ENCODE measurements around the gene KLHL40.

The KLHL40 gene

DNA sequence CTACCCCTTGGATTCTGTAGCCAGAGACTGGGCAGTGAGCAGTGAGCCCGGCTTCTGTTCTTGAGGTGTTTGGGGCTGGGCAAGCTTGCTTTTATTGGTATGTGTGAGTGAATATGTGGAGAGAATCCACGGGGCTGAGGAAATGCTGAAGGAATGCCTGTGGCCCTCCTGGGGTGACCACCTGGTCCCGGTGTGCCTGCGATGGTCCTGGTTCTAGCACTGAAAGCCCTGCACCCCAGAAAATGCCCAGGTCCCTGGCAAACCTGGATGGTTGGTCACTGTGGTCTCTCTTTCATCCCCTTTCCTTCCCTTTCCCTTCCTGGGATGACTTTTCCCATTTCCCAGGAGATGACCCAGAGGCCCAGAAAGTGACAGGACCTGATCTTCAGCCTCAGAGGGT lies 27.7 kb upstream of the KLHL40 start:
- no peak for DNase-seq (ENCODE audit: low read depth in 4 of 4, low spot score in 1 of 4)

GRCh38 chr3:42658091-42658770 lies 27.1 kb upstream of the KLHL40 start:
- no peak for DNase-seq (ENCODE audit: low read depth in 4 of 4, low spot score in 1 of 4)

DNA sequence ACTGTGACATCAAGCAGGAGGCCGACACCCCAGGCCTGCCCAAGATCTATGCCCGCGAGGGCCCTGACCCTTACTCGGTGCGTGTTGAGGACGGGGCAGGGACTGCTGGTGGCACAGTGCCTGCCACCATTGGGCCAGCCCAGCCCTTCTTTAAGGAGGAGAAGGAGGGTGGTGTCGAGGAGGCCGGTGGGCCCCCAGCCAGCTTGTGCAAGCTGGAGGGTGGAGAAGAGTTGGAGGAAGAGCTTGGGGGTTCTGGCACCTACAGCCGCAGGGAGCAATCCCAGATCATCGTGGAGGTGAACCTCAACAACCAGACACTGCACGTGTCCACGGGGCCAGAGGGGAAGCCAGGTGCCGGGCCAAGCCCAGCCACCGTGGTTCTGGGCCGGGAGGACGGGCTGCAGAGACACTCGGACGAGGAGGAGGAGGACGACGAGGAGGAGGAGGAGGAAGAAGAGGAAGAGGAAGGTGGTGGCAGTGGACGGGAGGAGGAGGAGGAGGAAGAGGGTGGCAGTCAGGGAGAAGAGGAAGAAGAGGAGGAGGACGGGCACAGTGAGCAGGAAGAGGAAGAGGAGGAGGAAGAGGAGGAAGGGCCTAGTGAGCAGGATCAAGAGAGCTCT lies 26.5 kb upstream of the KLHL40 start:
- no peak for DNase-seq (ENCODE audit: low read depth in 4 of 4, low spot score in 1 of 4)

- DNase-seq (ENCODE audit: low read depth in 4 of 4, low spot score in 1 of 4): no peak
Measured at GRCh38 chr3:42659451-42660130, 25.7 kb upstream of the KLHL40 start.

DNA sequence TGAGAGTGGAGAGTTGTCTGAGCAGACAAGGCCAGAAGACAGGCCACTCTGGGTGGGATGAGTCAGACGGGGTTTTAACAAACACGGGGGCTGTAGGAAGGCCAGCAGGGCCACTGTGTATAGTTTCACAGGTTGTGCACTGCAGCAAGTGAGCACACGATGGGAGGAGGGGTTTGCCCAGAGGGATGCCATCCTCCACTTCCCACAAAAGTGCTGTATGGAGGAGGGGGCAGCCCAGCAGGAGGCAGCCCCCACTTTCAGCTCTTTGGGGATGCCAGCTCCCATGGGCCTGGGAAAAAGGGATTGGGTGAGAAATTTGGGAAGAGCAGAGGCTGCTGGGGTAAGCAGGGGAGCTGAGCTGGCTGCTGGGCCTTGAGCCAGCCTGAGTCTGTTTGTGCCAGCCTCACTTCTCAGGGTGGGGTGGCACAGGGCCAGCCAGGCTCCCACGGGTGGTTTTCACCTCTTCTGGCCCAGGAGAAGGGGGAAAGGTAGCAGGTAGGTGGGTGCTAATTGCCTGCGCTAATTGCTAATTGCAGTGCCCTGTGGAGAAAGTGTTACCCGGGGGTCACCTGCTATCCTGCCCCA lies 25.1 kb upstream of the KLHL40 start:
- DNase-seq (ENCODE audit: low read depth in 4 of 4, low spot score in 1 of 4): no peak

DNA sequence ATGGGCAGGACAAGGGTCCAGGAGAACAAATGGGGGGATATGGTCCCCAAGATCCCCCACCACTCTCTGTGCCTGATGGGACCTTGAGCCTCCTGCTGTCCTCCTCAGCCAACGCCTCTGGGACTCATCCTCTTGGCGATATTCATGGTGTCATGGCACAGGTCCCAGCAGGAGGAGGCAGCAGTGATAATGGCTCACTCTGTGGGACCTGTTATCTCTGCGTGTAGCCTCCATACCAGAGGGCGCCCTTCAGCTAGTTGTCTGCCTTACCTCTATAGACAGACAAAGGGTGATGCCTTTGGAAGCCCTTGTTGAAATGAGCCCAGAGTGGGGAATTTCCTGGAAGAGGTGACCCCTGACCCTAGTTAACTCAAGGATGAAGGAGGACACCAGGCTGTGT lies 24.4 kb upstream of the KLHL40 start:
- DNase-seq (ENCODE audit: low read depth in 4 of 4, low spot score in 1 of 4): no peak

GRCh38 chr3:42661593-42662022 lies 23.7 kb upstream of the KLHL40 start:
- DNase-seq (ENCODE audit: low read depth in 4 of 4, low spot score in 1 of 4): no peak

- no peak for DNase-seq (ENCODE audit: low read depth in 4 of 4, low spot score in 1 of 4)
Measured at GRCh38 chr3:42662037-42662812, 23.1 kb upstream of the KLHL40 start.

DNA sequence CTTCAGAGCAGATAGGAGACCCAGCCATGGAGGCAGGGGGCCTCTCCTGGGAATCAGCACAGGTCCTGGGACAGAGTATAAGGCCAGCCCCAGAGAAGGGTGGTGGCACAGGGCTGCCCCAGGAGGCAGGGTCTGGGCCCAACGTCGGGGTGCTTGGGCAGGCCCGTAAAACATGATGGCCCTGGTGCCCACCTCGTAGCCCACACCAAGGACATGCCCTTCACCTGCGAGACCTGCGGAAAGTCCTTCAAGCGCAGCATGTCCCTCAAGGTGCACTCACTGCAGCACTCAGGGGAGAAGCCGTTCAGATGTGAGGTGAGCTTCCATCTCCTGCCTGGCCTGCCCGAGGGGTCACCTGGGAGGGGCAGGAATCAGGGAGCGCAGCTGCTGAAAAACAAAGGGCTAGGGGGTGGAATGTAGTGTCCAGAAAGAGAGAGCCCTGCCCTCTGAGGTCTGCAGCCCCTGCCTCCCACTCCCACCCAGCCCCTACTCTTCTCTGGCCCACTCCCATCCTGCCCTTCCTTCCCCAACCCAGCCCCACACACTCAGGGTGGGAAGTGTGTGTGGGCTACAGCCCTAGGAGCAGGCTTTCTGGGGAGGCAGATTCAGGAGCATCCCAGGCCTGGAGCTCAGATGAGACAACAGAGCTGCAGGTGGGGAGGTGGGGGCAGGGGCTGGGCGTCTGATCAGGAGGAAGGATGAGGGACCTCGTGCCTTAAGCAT lies 22.4 kb upstream of the KLHL40 start:
- no peak for DNase-seq (ENCODE audit: low read depth in 4 of 4, low spot score in 1 of 4)

GRCh38 chr3:42663581-42664437 lies 21.5 kb upstream of the KLHL40 start:
- no peak for DNase-seq (ENCODE audit: low read depth in 4 of 4, low spot score in 1 of 4)

- no peak for DNase-seq (ENCODE audit: low read depth in 4 of 4, low spot score in 1 of 4)
Measured at GRCh38 chr3:42664438-42664803, 20.9 kb upstream of the KLHL40 start.

GRCh38 chr3:42665050-42665878 lies 20.1 kb upstream of the KLHL40 start:
- no peak for DNase-seq (ENCODE audit: low read depth in 4 of 4, low spot score in 1 of 4)

GRCh38 chr3:42666022-42666421 lies 19.3 kb upstream of the KLHL40 start:
- DNase-seq (ENCODE audit: low read depth in 4 of 4, low spot score in 1 of 4): no peak

DNA sequence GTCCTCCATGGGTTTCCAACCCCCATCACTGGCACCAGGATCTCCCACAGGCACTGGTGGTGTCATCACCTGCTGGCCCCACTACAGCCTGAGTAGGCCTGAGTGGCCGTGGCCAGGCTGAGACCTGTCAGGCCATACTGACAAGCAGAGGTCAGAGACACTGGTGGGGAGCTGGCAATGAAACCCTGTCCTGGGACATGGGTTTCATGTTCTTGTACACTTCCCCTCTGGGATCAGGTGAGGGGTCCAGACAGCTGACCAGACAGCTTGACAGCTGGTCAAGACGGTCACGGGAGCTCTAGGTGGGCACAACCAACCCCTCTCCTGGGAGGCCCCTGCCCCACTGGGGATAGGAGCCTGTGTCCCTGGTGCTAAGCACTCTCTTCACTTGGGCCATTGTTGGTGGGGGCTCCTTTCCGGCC lies 18.7 kb upstream of the KLHL40 start:
- no peak for DNase-seq (ENCODE audit: low read depth in 4 of 4, low spot score in 1 of 4)

- no peak for DNase-seq (ENCODE audit: low read depth in 4 of 4, low spot score in 1 of 4)
Measured at GRCh38 chr3:42667096-42667522, 18.2 kb upstream of the KLHL40 start.

GRCh38 chr3:42667523-42668412 lies 17.6 kb upstream of the KLHL40 start:
- no peak for DNase-seq (ENCODE audit: low read depth in 4 of 4, low spot score in 1 of 4)

DNA sequence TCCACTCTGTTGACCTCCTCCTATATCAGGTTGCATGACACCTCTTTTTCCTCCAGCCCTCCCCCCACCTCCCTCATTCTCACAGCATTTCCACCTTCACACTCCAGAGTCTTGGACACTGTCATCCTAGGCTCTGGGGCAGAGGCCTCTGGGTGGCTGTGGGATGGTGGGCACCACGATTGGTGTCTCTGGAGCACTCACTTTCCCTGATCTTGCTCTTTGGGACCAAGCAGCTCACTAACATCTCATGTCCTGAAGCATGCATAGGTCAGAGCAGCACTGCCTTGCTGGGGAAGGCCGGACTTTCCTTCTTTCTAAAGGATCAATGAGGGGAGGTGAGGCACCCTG lies 16.9 kb upstream of the KLHL40 start:
- no peak for DNase-seq (ENCODE audit: low read depth in 4 of 4, low spot score in 1 of 4)

GRCh38 chr3:42668793-42669217 lies 16.5 kb upstream of the KLHL40 start:
- DNase-seq (ENCODE audit: low read depth in 4 of 4, low spot score in 1 of 4): no peak
